ENCODE data around the gene EP400.
"Not testable (repeated sequence)": the region's sequence is repeated elsewhere in the genome, so short reads cannot be mapped to it uniquely, and the experiment has no call there.

Gene EP400

GRCh38 chr12:132095520-132096409 lies 146.0 kb downstream of the EP400 start:
- no peak for DNase-seq

- no peak for DNase-seq
These were observed 150.0 kb downstream of the EP400 start for GRCh38 chr12:132099739-132100138.

GRCh38 chr12:132100306-132101065 lies 150.7 kb downstream of the EP400 start:
- DNase-seq = no peak

- no peak for DNase-seq
These were observed 152.6 kb downstream of the EP400 start for GRCh38 chr12:132102297-132102696.

GRCh38 chr12:132103072-132103471 lies 153.3 kb downstream of the EP400 start:
- DNase-seq = not testable (repeated sequence)

- no peak for DNase-seq
These were observed 154.0 kb downstream of the EP400 start for GRCh38 chr12:132103542-132104308.

- no peak for DNase-seq
These were observed 155.7 kb downstream of the EP400 start for GRCh38 chr12:132105467-132105866.

GRCh38 chr12:132106921-132107320 lies 157.2 kb downstream of the EP400 start:
- DNase-seq = no peak

GRCh38 chr12:132108211-132108832 lies 158.6 kb downstream of the EP400 start:
- DNase-seq = no peak

- DNase-seq = no peak
These were observed 160.0 kb downstream of the EP400 start for GRCh38 chr12:132109741-132110140.

- no peak for DNase-seq
These were observed 160.9 kb downstream of the EP400 start for GRCh38 chr12:132110677-132111076.

- DNase-seq = no peak
These were observed 162.0 kb downstream of the EP400 start for GRCh38 chr12:132111654-132112304.

- no peak for DNase-seq
These were observed 164.9 kb downstream of the EP400 start for GRCh38 chr12:132114667-132115066.

- no peak for DNase-seq
These were observed 165.8 kb downstream of the EP400 start for GRCh38 chr12:132115500-132115899.

GRCh38 chr12:132116709-132117557 lies 167.2 kb downstream of the EP400 start:
- DNase-seq = no peak

- DNase-seq = no peak
These were observed 167.8 kb downstream of the EP400 start for GRCh38 chr12:132117558-132117875.

GRCh38 chr12:132118876-132119275 lies 169.1 kb downstream of the EP400 start:
- DNase-seq = no peak

- no peak for DNase-seq
These were observed 171.5 kb downstream of the EP400 start for GRCh38 chr12:132121283-132121682.

- no peak for DNase-seq
These were observed 174.4 kb downstream of the EP400 start for GRCh38 chr12:132123970-132124765.

- no peak for DNase-seq
These were observed 175.2 kb downstream of the EP400 start for GRCh38 chr12:132124766-132125425.
